IPS-18a (cell line): ENCODE measurements around the gene CCZ1B.
"Not testable (repeated sequence)": the region's sequence is repeated elsewhere in the genome, so short reads cannot be mapped to it uniquely, and the experiment has no call there.

Source experiments
- H3K27ac ChIP-seq: one replicate; pipeline ENCODE4 v1.5.1; 2013; ENCODE audit warnings: low read length
- H3K27me3 ChIP-seq: one replicate; pipeline ENCODE4 v1.6.1; 2013; ENCODE audit warnings: mild to moderate bottlenecking, low read length; ENCODE audit not compliant: control insufficient read depth, insufficient read depth
- H3K36me3 ChIP-seq: one replicate; pipeline ENCODE4 v1.6.1; 2013; ENCODE audit warnings: low read depth, low read length; ENCODE audit not compliant: control insufficient read depth
- H3K4me1 ChIP-seq: one replicate; pipeline ENCODE4 v1.6.1; 2013; ENCODE audit warnings: low read depth, low read length; ENCODE audit not compliant: control insufficient read depth
- H3K4me3 ChIP-seq: one replicate; pipeline ENCODE4 v1.5.1; 2013; ENCODE audit warnings: low read length
- H3K9ac ChIP-seq: one replicate; pipeline ENCODE4 v1.6.1; 2013; ENCODE audit warnings: mild to moderate bottlenecking, low read length, moderate library complexity
- H3K9me3 ChIP-seq: one replicate; pipeline ENCODE4 v1.6.1; 2013; ENCODE audit warnings: low read depth, low read length; ENCODE audit not compliant: control insufficient read depth

The CCZ1B gene

DNA sequence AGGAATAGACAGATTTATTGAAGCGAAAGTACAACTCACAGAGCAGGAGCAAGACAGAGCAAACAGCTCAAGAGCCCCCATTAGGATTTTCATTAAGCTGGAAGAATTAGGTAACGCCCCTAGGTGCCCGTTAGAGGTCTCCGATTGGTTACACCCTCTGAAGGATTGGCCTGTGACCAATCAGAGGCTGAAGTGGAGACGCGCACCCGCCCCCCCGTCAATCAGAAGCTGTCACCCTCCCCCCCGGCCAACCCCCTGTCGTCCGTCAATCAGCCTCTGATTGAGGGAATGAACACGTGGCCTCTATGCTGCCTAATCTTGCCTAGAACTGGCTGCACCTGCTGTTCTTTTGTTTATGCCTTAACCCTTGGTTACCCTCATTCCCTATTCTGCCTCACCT lies 1.1 kb upstream of the CCZ1B start:
- not testable (repeated sequence) for H3K9ac ChIP-seq, H3K4me1 ChIP-seq, H3K27ac ChIP-seq, H3K27me3 ChIP-seq, H3K9me3 ChIP-seq, H3K36me3 ChIP-seq
- H3K4me3 ChIP-seq = peak overlapping the region; percentile 27

GRCh38 chr7:6825236-6826125 lies 594 bp downstream of the CCZ1B start:
- not testable (repeated sequence) for H3K9ac ChIP-seq
- Histone ChIP-seq H3K36me3 (peaks cover 15% of the 10 kb centered on the region), H3K4me3 (peak overlapping the region; percentile 44)

DNA sequence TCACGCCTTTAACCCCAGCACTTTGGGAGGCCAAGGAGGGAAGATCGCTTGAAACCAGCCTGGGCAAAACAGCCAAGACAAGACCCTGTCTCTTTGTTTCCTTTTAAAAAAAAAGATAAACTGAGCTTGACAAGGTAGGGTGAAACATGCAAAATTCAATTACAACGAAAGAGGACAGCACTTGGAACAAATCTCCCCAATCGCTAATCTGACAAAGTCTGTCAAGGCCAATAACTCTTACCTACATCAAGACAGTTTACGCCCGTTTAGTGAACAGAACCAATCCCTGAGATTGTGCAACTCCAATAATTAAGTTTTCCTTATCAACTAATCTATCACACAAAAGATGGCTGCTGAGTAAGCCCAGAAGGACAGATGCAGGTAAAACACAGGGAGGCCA lies 4.5 kb downstream of the CCZ1B start:
- H3K27ac ChIP-seq, H3K4me3 ChIP-seq, H3K9me3 ChIP-seq, H3K27me3 ChIP-seq, H3K4me1 ChIP-seq, H3K9ac ChIP-seq: not testable (repeated sequence)
- H3K36me3 ChIP-seq = peaks cover 18% of the 10 kb centered on the region

More at GRCh38 chr7:6825236-6826125, 594 bp downstream of the CCZ1B start:
- not testable (repeated sequence) for H3K27me3 ChIP-seq, H3K9me3 ChIP-seq, H3K4me1 ChIP-seq, H3K27ac ChIP-seq

- H3K9ac ChIP-seq, H3K36me3 ChIP-seq, H3K9me3 ChIP-seq, H3K27ac ChIP-seq, H3K4me1 ChIP-seq, H3K27me3 ChIP-seq, H3K4me3 ChIP-seq: not testable (repeated sequence)
Observed at GRCh38 chr7:6815470-6815869, 10.6 kb downstream of the CCZ1B start.

DNA sequence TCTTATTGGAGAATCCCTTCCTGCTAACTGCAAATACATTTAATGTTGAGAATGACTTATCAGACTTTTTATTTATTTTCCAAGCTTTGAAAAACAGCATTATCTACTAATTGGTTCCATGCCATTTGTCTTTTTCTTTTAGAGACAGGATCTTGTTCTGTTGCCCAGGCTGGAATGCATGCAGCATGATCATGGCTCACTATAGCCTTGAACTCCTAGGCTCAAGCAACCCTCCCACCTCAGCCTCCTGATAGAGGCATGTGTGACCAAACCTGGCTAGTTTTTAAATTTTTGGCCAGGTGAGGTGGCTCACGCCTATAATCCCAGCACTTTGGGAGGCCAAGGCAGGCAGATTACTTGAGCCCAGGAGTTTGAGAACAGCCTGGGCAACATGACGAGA lies 13.1 kb downstream of the CCZ1B start:
- H3K36me3 ChIP-seq, H3K4me3 ChIP-seq, H3K27ac ChIP-seq, H3K4me1 ChIP-seq, H3K27me3 ChIP-seq, H3K9me3 ChIP-seq, H3K9ac ChIP-seq: not testable (repeated sequence)

- H3K4me3 ChIP-seq, H3K36me3 ChIP-seq, H3K27me3 ChIP-seq: not testable (repeated sequence)
Observed at GRCh38 chr7:6807959-6808358, 18.1 kb downstream of the CCZ1B start.

DNA sequence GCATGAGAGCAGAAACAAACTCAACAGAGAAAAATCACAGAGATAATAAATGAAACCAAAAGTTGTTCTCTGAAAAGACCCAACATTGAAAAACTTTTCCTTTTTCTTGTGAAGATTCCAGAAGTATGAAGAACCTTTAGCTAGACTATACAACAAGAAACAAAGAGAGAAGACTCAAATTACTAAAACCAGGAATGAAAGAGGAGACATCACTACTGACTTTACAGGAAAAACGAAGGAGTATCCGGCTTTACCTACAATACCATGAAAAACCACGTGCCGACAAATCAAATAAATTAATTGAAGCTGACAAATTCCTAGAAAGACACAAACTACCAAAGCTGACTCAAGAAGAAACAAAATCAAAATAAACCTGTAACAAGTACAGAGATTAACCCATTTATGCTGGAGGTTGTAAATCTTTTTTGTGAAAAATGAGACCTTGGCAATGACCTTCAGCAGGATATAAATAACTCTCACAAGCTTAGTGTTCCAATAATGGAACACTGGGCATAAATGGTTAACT lies 18.6 kb downstream of the CCZ1B start:
- H3K36me3 ChIP-seq, H3K4me3 ChIP-seq, H3K4me1 ChIP-seq, H3K27ac ChIP-seq, H3K9ac ChIP-seq, H3K9me3 ChIP-seq, H3K27me3 ChIP-seq: not testable (repeated sequence)

More at GRCh38 chr7:6807959-6808358, 18.1 kb downstream of the CCZ1B start:
- H3K4me1 ChIP-seq, H3K9ac ChIP-seq, H3K9me3 ChIP-seq, H3K27ac ChIP-seq: not testable (repeated sequence)

GRCh38 chr7:6800331-6800730 lies 25.7 kb downstream of the CCZ1B start:
- not testable (repeated sequence) for H3K27ac ChIP-seq, H3K4me3 ChIP-seq, H3K27me3 ChIP-seq, H3K9me3 ChIP-seq, H3K36me3 ChIP-seq, H3K4me1 ChIP-seq, H3K9ac ChIP-seq

GRCh38 chr7:6799887-6800286 lies 26.2 kb downstream of the CCZ1B start:
- not testable (repeated sequence) for H3K27me3 ChIP-seq, H3K4me1 ChIP-seq, H3K36me3 ChIP-seq

GRCh38 chr7:6798047-6798446 lies 28.0 kb downstream of the CCZ1B start:
- H3K4me3 ChIP-seq, H3K9me3 ChIP-seq, H3K36me3 ChIP-seq: not testable (repeated sequence)

More at GRCh38 chr7:6799887-6800286, 26.2 kb downstream of the CCZ1B start:
- not testable (repeated sequence) for H3K27ac ChIP-seq, H3K4me3 ChIP-seq, H3K9me3 ChIP-seq, H3K9ac ChIP-seq

GRCh38 chr7:6797218-6797617 lies 28.9 kb downstream of the CCZ1B start:
- H3K27ac ChIP-seq, H3K36me3 ChIP-seq, H3K4me1 ChIP-seq: not testable (repeated sequence)

More at GRCh38 chr7:6798047-6798446, 28.0 kb downstream of the CCZ1B start:
- not testable (repeated sequence) for H3K27ac ChIP-seq, H3K9ac ChIP-seq, H3K4me1 ChIP-seq, H3K27me3 ChIP-seq

GRCh38 chr7:6794276-6794675 lies 31.8 kb downstream of the CCZ1B start:
- H3K4me1 ChIP-seq, H3K9me3 ChIP-seq, H3K36me3 ChIP-seq, H3K4me3 ChIP-seq, H3K27ac ChIP-seq, H3K27me3 ChIP-seq, H3K9ac ChIP-seq: not testable (repeated sequence)

More at GRCh38 chr7:6797218-6797617, 28.9 kb downstream of the CCZ1B start:
- not testable (repeated sequence) for H3K9ac ChIP-seq, H3K27me3 ChIP-seq, H3K4me3 ChIP-seq, H3K9me3 ChIP-seq
